Testis (tissue), 3 donors: ENCODE measurements around the gene LAG3. TPM values are rescaled to one million over a fixed set of nuclear protein-coding genes. Genes with fewer than 3 reads are reported as not detected.

ENCODE experiments used
- DNase-seq: peaks from one replicate; pipeline ENCODE4 v3.0.0-alpha.2; 2019
- H3K27ac ChIP-seq, 2 donors: fragments of 200-600 bp; sonication (generic); one replicate each; pipeline ENCODE4 v1.5.1; 2019
- H3K27me3 ChIP-seq: fragments of 200-600 bp; sonication (generic); one replicate; pipeline ENCODE4 v1.5.1; 2019
- H3K36me3 ChIP-seq: fragments of 200-600 bp; sonication (generic); one replicate; pipeline ENCODE4 v1.5.1; 2017; ENCODE audit warnings: low read depth; ENCODE audit errors: missing control alignments
- H3K4me1 ChIP-seq: fragments of 200-600 bp; sonication (generic); one replicate; pipeline ENCODE4 v1.5.1; 2019
- H3K4me3 ChIP-seq, 2 donors: fragments of 200-600 bp; sonication (generic); one replicate each; pipeline ENCODE4 v1.5.1; 2017 to 2019
- H3K9me3 ChIP-seq: fragments of 200-600 bp; sonication (generic); one replicate; pipeline ENCODE4 v1.5.1; 2017
- POLR2A ChIP-seq: fragments of 450-650 bp; IDR thresholded peaks from one replicate; pipeline ENCODE4 v1.6.1; 2017; ENCODE audit warnings: antibody characterized with exemption, mild to moderate bottlenecking, moderate library complexity
- WGBS, 2 donors: methylation state at CpG; one replicate each; pipeline ENCODE4 v1.1.5; 2018; 5-methylcytosine and 5-hydroxymethylcytosine counted together
- intact Hi-C: fragments of 100-400 bp; cut with DNase I; formaldehyde crosslinking; loops from one replicate; pipeline ENCODE4 v1.15.1; 2023; ENCODE audit warnings: low total_unique reads
- polyA plus RNA-seq: library from polyadenylated mRNA; stranded (reverse); fragments of 350-450 nt; fragmentation: Illumina TruSeq; extraction: RNeasy Lipid Tissue Mini Kit (QIAGEN cat#74804); gene quantifications from one replicate; pipeline ENCODE4 v1.2.3, GENCODE V29; 2014; ENCODE audit warnings: low read depth, low replicate concordance; ENCODE audit not compliant: insufficient read depth
- total RNA-seq, 2 donors: library from RNA; depleted of rRNA; stranded (reverse); fragments of >200 nt; gene quantifications; one replicate each; pipeline ENCODE4 v1.2.3, GENCODE V29; 2016
- TF ChIP-seq, protein P1 (sequence below), 3 experiments: fragments of 450-650 bp in 2 of 3; fragments of 200-600 bp in 1 of 3; sonication (generic) in 1 of 3; IDR thresholded peaks; one replicate each; pipeline ENCODE4 v1.5.1; 2016 to 2019; ENCODE audit warnings: antibody characterized with exemption in 3 of 3, mild to moderate bottlenecking in 2 of 3, moderate library complexity in 1 of 3

Gene LAG3
- total and polyA plus RNA-seq, 3 donors from 2014 or later: 4.1 to 7.1 (median 6.3) TPM

DNA sequence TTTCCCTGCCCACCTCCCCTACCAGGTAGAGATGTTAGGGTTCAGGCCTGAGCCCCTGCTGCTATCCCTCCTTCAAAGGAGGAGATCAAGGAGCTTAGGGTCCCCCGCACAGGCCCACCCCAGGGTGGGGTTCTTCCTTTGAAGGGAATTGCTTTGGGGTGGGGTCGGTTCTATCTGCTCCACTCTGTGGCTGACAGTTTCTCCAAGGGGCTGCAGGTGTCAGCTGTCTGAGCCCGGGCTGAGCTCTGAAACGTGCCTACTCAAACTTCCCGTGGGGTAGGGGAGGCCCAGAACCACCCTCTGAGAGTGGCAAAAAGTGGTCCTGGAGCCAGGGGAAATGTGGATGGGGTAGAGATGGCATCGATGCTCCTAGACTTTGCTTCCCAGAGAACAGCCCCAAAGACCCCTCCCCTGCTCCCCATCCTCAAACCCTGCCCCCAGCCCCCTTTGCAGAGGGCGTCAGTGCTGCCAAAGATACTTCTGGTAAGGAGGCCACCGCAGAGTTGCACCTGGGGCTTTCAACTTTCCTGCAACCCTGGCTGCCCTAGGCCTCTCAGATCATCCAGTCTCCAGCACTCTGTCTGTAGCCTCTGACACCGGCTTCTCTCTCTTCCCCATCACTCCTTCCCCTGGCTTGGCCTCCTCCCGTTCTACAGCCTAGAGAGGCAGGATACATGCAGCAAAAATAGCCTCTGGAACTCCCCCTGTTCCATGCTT lies 10.7 kb downstream of the LAG3 start:
- H3K27me3 ChIP-seq: no peaks in the 10 kb centered on the region
- 87 to 88% methylated on average over 6 to 10 of the region's 10 CpGs for WGBS, 2 donors

DNA sequence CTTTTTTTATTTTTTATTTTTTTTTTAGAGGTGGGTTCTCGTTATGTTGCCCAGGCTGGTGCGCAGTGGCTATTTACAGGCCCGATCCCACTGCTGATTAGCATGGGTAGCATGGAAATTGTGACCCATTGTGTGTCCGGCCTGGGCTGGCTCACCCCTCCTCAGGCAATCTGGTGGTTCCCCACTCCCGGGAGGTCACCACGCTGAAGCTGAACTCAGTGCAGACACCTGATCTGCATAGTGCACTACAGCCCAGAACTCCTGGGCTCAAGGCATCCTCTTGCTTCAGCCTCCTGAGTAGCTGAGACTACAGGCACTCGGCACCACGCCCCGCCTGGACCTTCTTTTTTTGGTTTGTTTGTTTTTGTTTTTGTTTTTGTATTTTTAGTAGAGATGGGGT lies 11.5 kb downstream of the LAG3 start:
- intact Hi-C loops: no loop called here
- DNase-seq: no peak
- H3K9me3 ChIP-seq: no peaks in the 10 kb centered on the region
- no peaks in the 10 kb centered on the region for H3K27me3 ChIP-seq
- no peaks in the 10 kb centered on the region for H3K36me3 ChIP-seq
- no peak overlapping the region for H3K27ac ChIP-seq
- H3K4me1 ChIP-seq: peaks cover 10% of the 10 kb centered on the region
- no peak for TF ChIP-seq POLR2A
- TF ChIP-seq, protein P1, sequence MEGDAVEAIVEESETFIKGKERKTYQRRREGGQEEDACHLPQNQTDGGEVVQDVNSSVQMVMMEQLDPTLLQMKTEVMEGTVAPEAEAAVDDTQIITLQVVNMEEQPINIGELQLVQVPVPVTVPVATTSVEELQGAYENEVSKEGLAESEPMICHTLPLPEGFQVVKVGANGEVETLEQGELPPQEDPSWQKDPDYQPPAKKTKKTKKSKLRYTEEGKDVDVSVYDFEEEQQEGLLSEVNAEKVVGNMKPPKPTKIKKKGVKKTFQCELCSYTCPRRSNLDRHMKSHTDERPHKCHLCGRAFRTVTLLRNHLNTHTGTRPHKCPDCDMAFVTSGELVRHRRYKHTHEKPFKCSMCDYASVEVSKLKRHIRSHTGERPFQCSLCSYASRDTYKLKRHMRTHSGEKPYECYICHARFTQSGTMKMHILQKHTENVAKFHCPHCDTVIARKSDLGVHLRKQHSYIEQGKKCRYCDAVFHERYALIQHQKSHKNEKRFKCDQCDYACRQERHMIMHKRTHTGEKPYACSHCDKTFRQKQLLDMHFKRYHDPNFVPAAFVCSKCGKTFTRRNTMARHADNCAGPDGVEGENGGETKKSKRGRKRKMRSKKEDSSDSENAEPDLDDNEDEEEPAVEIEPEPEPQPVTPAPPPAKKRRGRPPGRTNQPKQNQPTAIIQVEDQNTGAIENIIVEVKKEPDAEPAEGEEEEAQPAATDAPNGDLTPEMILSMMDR (IDR thresholded peaks at IDR 0.05): no peak
- H3K4me3 ChIP-seq: no peak overlapping the region
- 95 to 96% methylated on average over 9 of the region's 9 CpGs for WGBS, 2 donors

More for the DNA sequence above, 10.7 kb downstream of the LAG3 start:
- DNase-seq: no peak
- H3K27ac ChIP-seq: no peak overlapping the region
- intact Hi-C loops: no loop called here
- no peaks in the 10 kb centered on the region for H3K36me3 ChIP-seq
- H3K9me3 ChIP-seq: no peaks in the 10 kb centered on the region
- no peak for TF ChIP-seq POLR2A
- TF ChIP-seq, protein P1 (IDR thresholded peaks at IDR 0.05): no peak
- peaks cover 17% of the 10 kb centered on the region for H3K4me1 ChIP-seq
- H3K4me3 ChIP-seq: no peak overlapping the region

DNA sequence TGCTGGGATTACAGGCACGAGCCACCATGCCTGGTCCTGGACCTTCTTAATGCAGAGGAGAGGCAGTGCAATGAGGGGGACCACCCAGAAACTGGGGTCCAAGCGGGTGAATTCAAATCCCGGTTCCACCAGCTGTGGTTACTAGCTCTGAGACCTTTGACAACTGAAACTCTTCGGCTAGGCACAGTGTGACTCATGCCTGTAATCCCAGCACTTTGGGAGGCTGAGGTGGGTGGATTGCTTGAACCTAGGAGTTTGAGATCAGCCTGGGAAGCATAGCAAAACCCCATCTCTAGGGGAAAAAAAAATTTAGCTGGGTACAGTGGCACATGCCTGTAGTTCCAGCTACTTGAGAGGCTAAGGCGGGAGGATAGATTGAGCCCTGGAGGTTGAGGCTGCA lies 12.0 kb downstream of the LAG3 start:
- intact Hi-C loops: no loop called here
- H3K27ac ChIP-seq: no peak overlapping the region
- no peaks in the 10 kb centered on the region for H3K9me3 ChIP-seq
- no peaks in the 10 kb centered on the region for H3K36me3 ChIP-seq
- peaks cover 7% of the 10 kb centered on the region for H3K4me1 ChIP-seq
- H3K4me3 ChIP-seq: no peak overlapping the region
- H3K27me3 ChIP-seq: no peaks in the 10 kb centered on the region
- no peak for TF ChIP-seq POLR2A
- TF ChIP-seq, protein P1 (IDR thresholded peaks at IDR 0.05): no peak
- no peak for DNase-seq
- WGBS, 2 donors: 65 to 69% methylated on average over 5 of the region's 5 CpGs

DNA sequence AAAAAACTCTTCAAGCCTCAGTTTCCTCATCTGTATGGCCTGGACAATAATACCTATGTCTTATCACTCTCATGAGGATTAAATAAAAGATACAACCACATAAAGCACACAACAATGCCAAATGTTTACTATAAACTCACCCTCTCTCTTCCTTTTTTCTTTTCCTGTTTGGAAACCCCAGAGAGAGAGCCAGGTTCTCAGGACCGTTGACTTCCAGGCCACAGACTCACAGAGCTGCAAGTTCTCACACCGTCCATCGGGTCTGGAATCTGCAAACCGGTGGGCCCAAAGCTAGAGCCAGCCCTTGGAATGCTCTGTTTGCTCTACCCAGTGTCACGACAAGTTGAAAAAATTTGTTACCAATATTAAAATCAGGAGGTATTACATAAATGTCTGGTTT lies 12.4 kb downstream of the LAG3 start:
- DNase-seq: no peak
- intact Hi-C loops: no loop called here
- TF ChIP-seq, protein P1 (IDR thresholded peaks at IDR 0.05): no peak
- TF ChIP-seq POLR2A: no peak
- peaks cover 6% of the 10 kb centered on the region for H3K4me1 ChIP-seq
- no peak overlapping the region for H3K4me3 ChIP-seq
- no peak overlapping the region for H3K27ac ChIP-seq
- 75 to 77% methylated on average over 5 of the region's 5 CpGs for WGBS, 2 donors
- H3K9me3 ChIP-seq: no peaks in the 10 kb centered on the region
- H3K27me3 ChIP-seq: no peaks in the 10 kb centered on the region
- no peaks in the 10 kb centered on the region for H3K36me3 ChIP-seq
